IMR-90 (cell line): Measurements from ENCODE around the gene FSTL5. TPM values are rescaled to one million over a fixed set of nuclear protein-coding genes. Genes with fewer than 3 reads are reported as not detected.

Experiments
- ATAC-seq: fragments of 200-7000 bp; cut with Tn5 transposase; 2 replicates; pipeline ENCODE4 v1.9.1; 2020; ENCODE audit warnings: low read depth, mild to moderate bottlenecking, moderate library complexity
- BruUV-seq: library from RNA; stranded (reverse); fragments of 400-500 nt; replicated peaks from 2 replicates; lab custom pipeline; 2021; lab: Mats Ljungman, UMichigan
- CTCF ChIA-PET: fragments of 300-600 bp; formaldehyde crosslinking; extraction: SDS; loops from one replicate; lab custom pipeline; 2021; ENCODE audit warnings: antibody characterized with exemption; lab: Yijun Ruan, JAX
- POLR2A ChIA-PET: fragments of 300-600 bp; sonication (Branson Sonifier 250); formaldehyde crosslinking; loops from one replicate; lab custom pipeline; 2022; ENCODE audit warnings: antibody characterized with exemption; ENCODE audit not compliant: unreplicated experiment; lab: Charles Lee
- DNase-seq: peaks from one replicate; pipeline ENCODE4 v3.0.0; 2013
- H2AFZ ChIP-seq: replicated peaks from 2 replicates; pipeline ENCODE3; 2013; ENCODE audit warnings: low read length, mild to moderate bottlenecking; ENCODE audit not compliant: poor library complexity
- H2AK5ac ChIP-seq: 2 replicates; pipeline ENCODE4 v1.6.1; 2013; ENCODE audit warnings: low read depth, low read length, inconsistent platforms
- H2AK9ac ChIP-seq: replicated peaks from 2 replicates; pipeline ENCODE3; 2013; ENCODE audit warnings: mild to moderate bottlenecking, low read depth, low read length, moderate library complexity; ENCODE audit not compliant: poor library complexity
- H2BK120ac ChIP-seq: 2 replicates; pipeline ENCODE4 v1.6.1; 2013; ENCODE audit warnings: low read depth, low read length, inconsistent platforms
- H2BK15ac ChIP-seq: 3 replicates; pipeline ENCODE4 v1.6.1; 2013; ENCODE audit warnings: low read depth, low read length, inconsistent platforms
- H2BK20ac ChIP-seq: 2 replicates; pipeline ENCODE4 v1.6.1; 2013; ENCODE audit warnings: low read depth, mild to moderate bottlenecking, inconsistent platforms, low read length, moderate library complexity
- H2BK5ac ChIP-seq: 2 replicates; pipeline ENCODE4 v1.6.1; 2013; ENCODE audit warnings: mild to moderate bottlenecking, low read depth, low read length, inconsistent platforms; ENCODE audit not compliant: poor library complexity, severe bottlenecking
- H3K14ac ChIP-seq: replicated peaks from 2 replicates; pipeline ENCODE4 v1.6.1; 2013; ENCODE audit warnings: low read depth, low read length, inconsistent platforms
- H3K18ac ChIP-seq: 2 replicates; pipeline ENCODE4 v1.6.1; 2013; ENCODE audit warnings: low read depth, low read length, control low read depth
- H3K23ac ChIP-seq: 2 replicates; pipeline ENCODE4 v1.6.1; 2013; ENCODE audit warnings: low read depth, low read length, inconsistent platforms
- H3K27ac ChIP-seq: 2 replicates; pipeline ENCODE4 v1.5.1; 2013; ENCODE audit warnings: mild to moderate bottlenecking, control low read depth, low read length; ENCODE audit not compliant: insufficient read depth
- H3K27me3 ChIP-seq: 2 replicates; pipeline ENCODE4 v1.6.1; 2013; ENCODE audit warnings: low read length; ENCODE audit not compliant: control insufficient read depth, insufficient read depth
- H3K36me3 ChIP-seq: 2 replicates; pipeline ENCODE4 v1.6.1; 2013; ENCODE audit warnings: low read length, mixed read lengths; ENCODE audit not compliant: control insufficient read depth, insufficient read depth
- H3K4ac ChIP-seq: 2 replicates; pipeline ENCODE4 v1.6.1; 2013; ENCODE audit warnings: low read depth, low read length, inconsistent platforms
- H3K4me1 ChIP-seq: 2 replicates; pipeline ENCODE4 v1.6.1; 2013; ENCODE audit warnings: low read length, mixed read lengths; ENCODE audit not compliant: control insufficient read depth, insufficient read depth
- H3K4me2 ChIP-seq: 2 replicates; pipeline ENCODE4 v1.6.1; 2013; ENCODE audit warnings: low read depth, mild to moderate bottlenecking, control low read depth, low read length, moderate library complexity
- H3K4me3 ChIP-seq: 2 replicates; pipeline ENCODE4 v1.5.1; 2013; ENCODE audit warnings: low read depth, mild to moderate bottlenecking, control low read depth, low read length, moderate library complexity; ENCODE audit not compliant: insufficient read depth
- H3K56ac ChIP-seq: 2 replicates; pipeline ENCODE4 v1.6.1; 2013; ENCODE audit warnings: low read length, inconsistent platforms; ENCODE audit not compliant: insufficient read depth; ENCODE audit errors: extremely low read depth
- H3K79me1 ChIP-seq, 2 experiments: 2 replicates each; pipeline ENCODE4 v1.6.1; 2013; ENCODE audit warnings: low read length in 2 of 2, inconsistent platforms in 1 of 2, low read depth in 1 of 2
- H3K9ac ChIP-seq: 2 replicates; pipeline ENCODE4 v1.6.1; 2013; ENCODE audit warnings: low read depth, low read length, control low read depth
- H3K9me1 ChIP-seq: 2 replicates; pipeline ENCODE4 v1.6.1; 2013; ENCODE audit warnings: low read length, inconsistent platforms; ENCODE audit not compliant: insufficient read depth
- H3K9me3 ChIP-seq: 2 replicates; pipeline ENCODE4 v1.6.1; 2013; ENCODE audit warnings: low read length; ENCODE audit not compliant: control insufficient read depth, insufficient read depth
- H4K20me1 ChIP-seq: 2 replicates; pipeline ENCODE4 v1.6.1; 2013; ENCODE audit warnings: low read length, inconsistent platforms; ENCODE audit not compliant: insufficient read depth
- H4K5ac ChIP-seq: 2 replicates; pipeline ENCODE4 v1.6.1; 2013; ENCODE audit warnings: mild to moderate bottlenecking, low read depth, low read length, control low read depth
- H4K8ac ChIP-seq, 2 experiments: 2 replicates each; pipeline ENCODE4 v1.6.1; 2013; ENCODE audit warnings: low read depth in 2 of 2, low read length in 2 of 2, control low read depth in 1 of 2, inconsistent platforms in 1 of 2
- H4K91ac ChIP-seq: 2 replicates; pipeline ENCODE4 v1.6.1; 2013; ENCODE audit warnings: low read depth, low read length, inconsistent platforms; ENCODE audit not compliant: insufficient read depth
- FOS ChIP-seq: fragments of 150-350 bp; IDR thresholded peaks from 2 replicates; pipeline ENCODE4 v1.6.1; 2016; ENCODE audit warnings: low read depth, low read length
- WGBS, 2 experiments: methylation state at CpG; one replicate each; pipeline versions ENCODE4 v1.1.5 to v1.1.7; 2013; ENCODE audit warnings: missing lambda C conversion rate in 2 of 2; ENCODE audit not compliant: insufficient read length in 1 of 2; ENCODE audit errors: extremely low coverage in 2 of 2; 5-methylcytosine and 5-hydroxymethylcytosine counted together
- dilution Hi-C: fragments of 300-500 bp; cut with HindIII; formaldehyde crosslinking; loops from one replicate; pipeline ENCODE4 v1.14.3; 2018; ENCODE audit warnings: low sequenced_read_pairs; ENCODE audit not compliant: unreplicated experiment
- in situ Hi-C: fragments of 300-500 bp; cut with MboI; formaldehyde crosslinking; loops from 3 replicates; pipeline ENCODE4 v1.14.3; 2019; ENCODE audit warnings: low sequenced_read_pairs, inconsistent platforms, mixed read lengths
- intact Hi-C: fragments of 100-400 bp; cut with micrococcal nuclease; formaldehyde crosslinking; loops from 2 replicates; pipeline ENCODE4 v1.10.0; 2022
- polyA plus RNA-seq, 3 experiments: library from polyadenylated mRNA; depleted of rRNA; stranded (reverse); fragments of >200 nt; gene quantifications; 2 replicates each; pipeline ENCODE4 v1.2.3, GENCODE V29; 2012; ENCODE audit warnings: low replicate concordance in 1 of 3
- total RNA-seq: library from RNA; depleted of rRNA; stranded (reverse); fragments of >200 nt; gene quantifications from 2 replicates; pipeline ENCODE4 v1.2.3, GENCODE V29; 2012

FSTL5 gene
- total and polyA plus RNA-seq, 2 of the 4 experiments (the other 2 are of a cell fraction), result under 0.01 TPM; not detected in 1

DNA sequence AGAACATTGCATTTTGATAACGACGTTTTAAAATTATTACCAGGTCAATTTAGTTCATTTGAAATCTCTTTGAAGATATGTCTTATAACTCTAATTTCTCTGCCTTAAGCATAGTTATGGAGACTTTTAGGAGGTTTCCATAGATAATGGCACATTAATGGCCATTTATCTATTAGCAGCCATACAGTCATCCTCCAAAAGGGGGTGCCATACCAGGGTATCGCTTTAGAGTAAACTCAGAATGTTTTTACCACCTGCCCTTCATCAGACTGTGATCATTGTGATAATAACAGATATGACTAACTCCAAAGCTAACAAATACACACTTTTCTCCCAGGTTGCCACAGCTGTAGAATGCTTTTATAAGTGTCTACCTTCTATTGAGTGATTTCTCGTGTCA, 461.5 kb downstream of the FSTL5 start:
- TF ChIP-seq FOS, result no peak
- CTCF ChIA-PET, result no interaction called here
- Histone ChIP-seq H2BK5ac (no peak overlapping the region), H3K4ac (no peak overlapping the region), H3K14ac (no peak overlapping the region), H4K8ac (no peak overlapping the region), H3K9me3 (no peaks in the 10 kb centered on the region), H2AK5ac (no peak overlapping the region), H4K5ac (no peak overlapping the region), H3K9me1 (no peaks in the 10 kb centered on the region), H3K23ac (no peak overlapping the region), H2AFZ (no peak overlapping the region), H2BK15ac (no peak overlapping the region), H4K91ac (no peak overlapping the region), H3K9ac (no peak overlapping the region), H2AK9ac (no peak overlapping the region), H4K20me1 (no peaks in the 10 kb centered on the region), H3K27me3 (no peaks in the 10 kb centered on the region), H3K4me1 (no peaks in the 10 kb centered on the region), H2BK120ac (no peak overlapping the region), H3K36me3 (no peaks in the 10 kb centered on the region), H3K4me2 (no peak overlapping the region), H3K27ac (no peak overlapping the region), H3K79me1 (no peaks in the 10 kb centered on the region), H2BK20ac (no peak overlapping the region), H3K4me3 (no peak overlapping the region), H3K18ac (no peak overlapping the region), H3K56ac (no peak overlapping the region)
- no peak for ATAC-seq
- in situ Hi-C loops (no loop called here), intact Hi-C loops (no loop called here), dilution Hi-C loops (no loop called here)
- WGBS, 2 experiments, result no CpG with 5 or more reads among the region's 4 CpGs
- POLR2A ChIA-PET, result no interaction called here
- DNase-seq, result no peak
- no TSS peak for BruUV-seq
